GM19240 (cell line): ENCODE results near the gene CTNNBIP1.
A peak's percentile ranks its signal among the peaks of the same experiment; 100 is the strongest.

Source experiments
- DNase-seq: peaks from one replicate; pipeline ENCODE4 v3.0.0; 2011; ENCODE audit warnings: low spot score; ENCODE audit not compliant: insufficient read length

The CTNNBIP1 gene

GRCh38 chr1:9835758-9836631 lies 74.1 kb downstream of the CTNNBIP1 start:
- DNase-seq, result no peak

GRCh38 chr1:9835404-9835757 lies 74.7 kb downstream of the CTNNBIP1 start:
- DNase-seq, result no peak

DNA sequence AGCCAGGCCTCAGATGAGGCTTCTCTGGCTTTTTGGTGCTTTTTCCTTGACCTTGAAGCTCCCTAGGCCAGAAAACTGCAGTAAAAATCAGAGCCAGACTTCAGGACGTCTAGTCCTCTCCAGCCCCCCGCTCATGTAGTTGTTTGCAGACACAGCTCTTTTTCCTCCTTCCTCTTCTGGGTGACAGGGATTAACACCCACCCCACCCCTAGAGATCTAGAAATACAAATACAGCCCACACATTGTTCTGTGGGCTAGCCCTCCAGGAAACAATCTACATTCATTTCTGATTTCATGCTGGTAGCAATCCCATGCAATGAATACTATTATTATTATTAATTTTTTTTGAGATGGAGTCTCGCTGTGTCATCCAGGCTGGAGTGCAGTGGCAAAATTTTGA lies 76.4 kb downstream of the CTNNBIP1 start:
- no peak for DNase-seq

GRCh38 chr1:9827558-9828185 lies 82.4 kb downstream of the CTNNBIP1 start:
- no peak for DNase-seq

GRCh38 chr1:9826616-9827015 lies 83.5 kb downstream of the CTNNBIP1 start:
- DNase-seq, result no peak

DNA sequence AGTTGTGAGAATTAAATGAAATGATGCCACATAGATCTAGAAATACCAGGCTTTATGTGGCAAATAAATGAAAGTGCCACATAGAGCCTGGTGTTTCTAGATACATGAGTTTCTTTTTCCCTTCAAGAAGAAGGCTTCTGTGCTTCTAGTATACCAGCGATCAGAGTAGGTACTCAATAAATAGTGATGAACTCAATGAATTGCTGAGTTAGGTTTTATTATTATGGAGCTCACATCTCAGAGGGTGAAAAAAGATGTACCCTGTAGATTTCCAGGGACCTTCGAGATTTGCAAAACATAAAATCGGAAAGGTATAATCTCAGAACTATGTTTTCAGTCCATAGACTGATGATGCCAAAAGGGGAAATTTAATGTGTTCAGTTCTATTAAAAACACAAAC lies 84.0 kb downstream of the CTNNBIP1 start:
- DNase-seq, result no peak

- DNase-seq, result no peak
Measured at GRCh38 chr1:9825093-9826074, 84.7 kb downstream of the CTNNBIP1 start.

DNA sequence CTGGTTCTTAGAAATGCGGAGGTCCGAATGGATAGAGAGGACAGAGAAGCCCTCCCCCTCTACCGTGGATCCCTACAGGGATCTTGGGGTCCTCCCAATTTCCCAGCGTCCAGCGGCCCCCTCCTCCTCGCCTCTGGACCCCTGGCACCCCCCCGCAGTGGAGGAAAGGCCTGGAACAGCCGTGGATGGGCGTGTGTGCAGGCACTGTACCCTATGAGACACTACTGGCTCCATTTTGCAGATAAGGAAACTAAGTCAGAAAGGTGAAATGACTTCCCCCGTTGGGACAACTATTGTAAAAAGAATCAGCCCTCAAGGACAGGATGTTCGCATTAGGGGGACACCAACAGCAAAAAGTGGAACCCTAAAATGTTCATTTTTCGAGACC lies 85.4 kb downstream of the CTNNBIP1 start:
- no peak for DNase-seq

GRCh38 chr1:9823943-9824701 lies 85.9 kb downstream of the CTNNBIP1 start, which contains the start of gene CLSTN1:
TSS of gene CLSTN1 (minus strand) at chr1:9823965. CDS start at chr1:9823733, 232 bp downstream.
- DNase-seq, result peak; percentile 94

DNA sequence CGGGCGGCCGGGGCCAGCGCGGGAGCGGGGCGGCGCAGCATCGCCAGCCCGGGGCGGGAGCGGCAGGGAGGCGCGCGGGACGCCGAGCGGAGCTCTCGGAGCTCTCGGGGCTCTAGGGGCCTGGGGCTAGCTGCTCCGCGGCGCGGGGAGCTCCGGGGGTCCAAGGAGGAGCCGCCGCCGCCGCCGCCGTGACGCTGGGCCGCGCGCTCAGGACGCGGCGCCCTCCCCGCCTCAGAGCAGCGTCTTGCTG lies 86.5 kb downstream of the CTNNBIP1 start:
- DNase-seq, result no peak

- DNase-seq, result peak; percentile 44
Measured at GRCh38 chr1:9822897-9823692, 87.0 kb downstream of the CTNNBIP1 start.

GRCh38 chr1:9822490-9822889 lies 87.6 kb downstream of the CTNNBIP1 start:
- DNase-seq, result no peak

DNA sequence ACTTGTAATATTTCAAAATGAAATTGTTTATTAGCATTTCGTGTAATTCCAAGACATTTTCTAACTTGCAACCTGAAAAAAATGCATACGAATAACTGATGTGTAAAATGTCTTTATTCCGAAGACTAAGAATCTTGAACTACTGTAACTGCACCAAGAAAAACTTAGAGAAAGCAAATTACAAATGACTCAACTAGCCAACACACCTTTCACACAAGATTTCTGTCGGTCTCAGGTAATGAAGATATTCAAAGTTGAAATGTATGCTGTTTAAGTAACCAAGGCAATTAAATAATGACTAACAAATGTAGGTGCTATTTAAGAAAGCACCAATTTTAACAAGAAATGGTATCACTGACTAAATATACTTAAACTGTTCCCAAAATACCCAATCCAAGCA lies 88.4 kb downstream of the CTNNBIP1 start:
- DNase-seq, result no peak

- DNase-seq, result no peak
Measured at GRCh38 chr1:9820521-9820920, 89.5 kb downstream of the CTNNBIP1 start.

- DNase-seq, result no peak
Measured at GRCh38 chr1:9817734-9818133, 92.3 kb downstream of the CTNNBIP1 start.

- no peak for DNase-seq
Measured at GRCh38 chr1:9816199-9816598, 93.9 kb downstream of the CTNNBIP1 start.

DNA sequence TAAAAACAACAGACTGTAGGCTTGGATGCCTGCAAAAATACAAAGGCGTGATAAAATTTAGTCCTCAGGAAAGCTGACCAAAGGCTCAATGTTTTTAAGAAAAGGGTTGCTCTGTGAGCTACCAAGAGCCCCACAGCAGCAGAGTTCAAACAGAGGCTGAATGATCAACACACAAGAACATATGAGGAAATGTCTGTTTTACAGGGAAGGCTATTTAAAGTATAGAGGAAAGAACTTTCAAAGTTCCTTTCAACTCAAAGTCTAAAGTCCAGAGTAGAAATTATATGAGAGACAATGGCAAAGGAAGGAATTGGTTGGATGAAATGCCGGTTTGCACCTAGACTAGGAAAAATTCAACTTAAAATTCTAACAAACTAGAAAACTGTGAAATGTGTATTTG lies 94.9 kb downstream of the CTNNBIP1 start:
- DNase-seq, result no peak

DNA sequence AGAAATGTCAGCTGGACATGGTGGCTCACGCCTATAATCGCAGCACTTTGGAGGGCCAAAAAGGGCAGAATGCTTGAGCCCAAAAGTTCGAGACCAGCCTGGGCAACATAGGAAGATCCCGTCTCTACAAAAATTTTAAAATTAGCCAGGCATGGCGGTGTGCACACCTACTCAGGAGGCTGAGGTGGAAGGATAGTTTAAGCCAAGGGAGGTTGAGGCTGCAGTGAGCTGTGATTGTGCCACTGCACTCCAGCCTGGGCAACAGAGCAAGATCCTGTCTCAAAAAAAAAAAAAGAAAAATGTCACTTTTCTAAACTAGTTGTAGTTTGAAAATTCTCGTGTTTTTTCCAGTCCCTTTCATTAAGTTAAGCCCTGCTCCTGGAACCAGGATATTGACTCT lies 95.5 kb downstream of the CTNNBIP1 start:
- no peak for DNase-seq

DNA sequence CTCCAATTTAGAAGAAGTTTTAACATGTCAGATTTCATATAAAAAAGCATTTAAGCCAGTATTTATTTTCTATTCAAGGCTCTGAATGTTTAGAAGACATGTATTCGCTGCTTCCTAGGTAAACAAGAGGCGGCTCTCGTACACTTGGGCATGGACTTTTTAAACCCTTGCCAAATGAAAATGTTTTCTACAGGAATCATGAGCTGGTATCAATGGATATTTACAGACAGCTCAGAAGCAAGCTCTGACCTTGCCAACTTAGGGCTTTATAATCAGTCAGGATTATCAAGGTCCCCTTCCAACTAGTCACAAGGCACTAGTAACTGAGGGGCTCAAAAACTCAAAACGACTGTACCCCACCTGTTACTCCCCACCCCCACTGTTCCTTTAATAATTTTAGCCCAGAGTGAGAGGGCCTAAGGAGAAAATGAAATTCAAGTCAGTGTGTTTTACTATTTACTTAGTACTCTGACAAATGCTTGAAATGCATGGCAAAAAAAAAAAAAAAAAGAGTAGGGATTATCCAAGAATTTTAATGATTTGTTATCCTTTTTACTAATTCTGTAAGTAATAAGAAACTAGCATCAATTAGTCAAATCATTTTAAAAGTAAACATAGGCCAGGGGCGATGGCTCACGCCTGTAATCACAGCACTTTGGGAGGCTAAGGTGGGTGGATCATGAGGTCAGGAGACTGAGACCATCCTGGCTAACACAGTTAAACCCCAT lies 98.7 kb downstream of the CTNNBIP1 start:
- no peak for DNase-seq

- no peak for DNase-seq
Measured at GRCh38 chr1:9809100-9809510, 101.0 kb downstream of the CTNNBIP1 start.
